HepG2 (cell line): Measurements from ENCODE around the gene ATG16L2. TPM values are rescaled to one million over a fixed set of nuclear protein-coding genes. Genes with fewer than 3 reads are reported as not detected.

Source experiments
- ATAC-seq: fragments of 200-7000 bp; cut with Tn5 transposase; 3 replicates; pipeline ENCODE4 v1.9.1; 2020; ENCODE audit warnings: mild to moderate bottlenecking, moderate library complexity
- BruUV-seq: library from RNA; stranded (reverse); fragments of 400-500 nt; replicated peaks from 2 replicates; lab custom pipeline; 2021; lab: Mats Ljungman, UMichigan
- CTCF ChIA-PET: fragments of 300-600 bp; formaldehyde crosslinking; extraction: SDS; loops from one replicate; lab custom pipeline; 2021; ENCODE audit warnings: low total read pairs, inconsistent platforms, low intra/inter-chr PET ratio; lab: Yijun Ruan, JAX
- POLR2A ChIA-PET: fragments of 350-600 bp; sonication (Branson Sonifier 250); formaldehyde crosslinking; loops from one replicate; lab custom pipeline; 2020; ENCODE audit warnings: antibody characterized with exemption, inconsistent platforms; lab: Yijun Ruan, JAX
- DNase-seq: peaks from one replicate; pipeline ENCODE4 v3.0.0-alpha.2; 2015; ENCODE audit warnings: low spot score
- FAIRE-seq: peaks from 3 replicates; lab custom pipeline; 2011; peaks lifted over from hg19 to GRCh38; lab: Jason Lieb, UNC
- H2AFZ ChIP-seq: one replicate; pipeline ENCODE4 v1.6.1; 2011; ENCODE audit warnings: low read length, inconsistent platforms
- H3K27ac ChIP-seq: fragments of 300-600 bp; 3 replicates; pipeline ENCODE4 v1.8.0; 2011; ENCODE audit warnings: mixed run types, mild to moderate bottlenecking, mixed read lengths, low read length, inconsistent platforms; ENCODE audit not compliant: insufficient read depth; ENCODE audit errors: extremely low read length
- H3K27me3 ChIP-seq, 2 experiments: fragments of 200-600 bp in 1 of 2; 2 replicates in 1 of 2; 3 replicates in 1 of 2; pipeline versions ENCODE4 v1.6.0 to v1.8.0; 2011; ENCODE audit warnings: low read length in 2 of 2, mild to moderate bottlenecking in 2 of 2, moderate library complexity in 2 of 2, inconsistent platforms in 1 of 2; ENCODE audit not compliant: insufficient read depth in 2 of 2, control insufficient read depth in 1 of 2
- H3K36me3 ChIP-seq, 2 experiments: fragments of 200-600 bp in 1 of 2; replicated peaks in 1 of 2; 2 replicates in 1 of 2; 3 replicates in 1 of 2; pipeline versions ENCODE4 v1.5.1 to v1.8.0; 2011; ENCODE audit warnings: low read length in 2 of 2, inconsistent platforms in 1 of 2; ENCODE audit not compliant: insufficient read depth in 2 of 2, control insufficient read depth in 1 of 2
- H3K4me1 ChIP-seq: 2 replicates; pipeline ENCODE4 v1.5.1; 2012; ENCODE audit warnings: low read length, inconsistent platforms; ENCODE audit not compliant: insufficient read depth
- H3K4me2 ChIP-seq: 2 replicates; pipeline ENCODE4 v1.6.0; 2011; ENCODE audit warnings: low read depth, low read length, inconsistent platforms
- H3K4me3 ChIP-seq, 3 experiments: fragments of 200-600 bp in 1 of 3; sonication (generic), shearing (Covaris generic) in 1 of 3; replicated peaks in 1 of 3; 2 replicates each; pipeline ENCODE4 v1.5.1; 2011 to 2016; ENCODE audit warnings: low read length in 3 of 3, inconsistent platforms in 2 of 3, low read depth in 2 of 3, mild to moderate bottlenecking in 2 of 3, control low read depth in 1 of 3, mixed read lengths in 1 of 3; ENCODE audit not compliant: insufficient read depth in 1 of 3
- H3K79me2 ChIP-seq: one replicate; pipeline ENCODE4 v1.6.1; 2011; ENCODE audit warnings: low read length, inconsistent platforms; ENCODE audit not compliant: insufficient read depth
- H3K9ac ChIP-seq: 2 replicates; pipeline ENCODE4 v1.6.0; 2011; ENCODE audit warnings: mild to moderate bottlenecking, low read depth, low read length, inconsistent platforms; ENCODE audit not compliant: insufficient read depth
- H3K9me3 ChIP-seq: 2 replicates; pipeline ENCODE4 v1.5.1; 2012; ENCODE audit warnings: mild to moderate bottlenecking, low read length
- H4K20me1 ChIP-seq: 2 replicates; pipeline ENCODE4 v1.6.0; 2011; ENCODE audit warnings: inconsistent platforms, mild to moderate bottlenecking, low read length, moderate library complexity; ENCODE audit not compliant: insufficient read depth
- AGO2 ChIP-seq: fragments of 200-400 bp; formaldehyde crosslinking; optimal IDR thresholded peaks from 2 replicates; pipeline ENCODE3; 2017; ENCODE audit warnings: mild to moderate bottlenecking, low read depth, low read length, moderate library complexity
- FOXC1 ChIP-seq: sonication (generic); formaldehyde crosslinking; IDR thresholded peaks from 2 replicates; pipeline ENCODE4 v1.8.0; 2022; ENCODE audit warnings: mild to moderate bottlenecking, missing genetic modification reagents, borderline replicate concordance
- IKZF1 ChIP-seq: fragments of 450-650 bp; IDR thresholded peaks from 2 replicates; pipeline ENCODE4 v1.7.1; 2016
- POLR2A ChIP-seq, 2 experiments: IDR thresholded peaks; 2 replicates each; pipeline ENCODE4 v1.6.1; 2011; ENCODE audit warnings: low read depth in 2 of 2, low read length in 2 of 2, mild to moderate bottlenecking in 1 of 2, moderate library complexity in 1 of 2; ENCODE audit not compliant: insufficient read depth in 1 of 2
- POLR2AphosphoS5 ChIP-seq: IDR thresholded peaks from 2 replicates; pipeline ENCODE4 v1.6.1; 2012; ENCODE audit warnings: low read depth, low read length
- POLR2G ChIP-seq: fragments of 200-400 bp; formaldehyde crosslinking; IDR thresholded peaks from 2 replicates; pipeline ENCODE4 v1.6.1; 2018; ENCODE audit warnings: mild to moderate bottlenecking, low read depth, low read length, moderate library complexity
- PPARG ChIP-seq: conservative IDR thresholded peaks from 2 replicates; pipeline ENCODE4 v1.6.1; 2016; ENCODE audit warnings: missing biosample characterization, missing genetic modification reagents
- RBM22 ChIP-seq: fragments of 200-400 bp; formaldehyde crosslinking; optimal IDR thresholded peaks from 2 replicates; pipeline ENCODE3; 2017; ENCODE audit warnings: mild to moderate bottlenecking, low read length, moderate library complexity
- RFXANK ChIP-seq: IDR thresholded peaks from 2 replicates; pipeline ENCODE4 v1.6.1; 2016
- TARDBP ChIP-seq: sonication (generic); formaldehyde crosslinking; IDR thresholded peaks from 2 replicates; pipeline ENCODE4 v1.8.0; 2022; ENCODE audit warnings: mild to moderate bottlenecking, missing genetic modification reagents
- TMF1 ChIP-seq: sonication (generic); formaldehyde crosslinking; IDR thresholded peaks from 2 replicates; pipeline ENCODE4 v1.8.1; 2022; ENCODE audit warnings: low read depth, missing genetic modification reagents
- ZNF235 ChIP-seq: sonication (generic); formaldehyde crosslinking; IDR thresholded peaks from 2 replicates; pipeline ENCODE4 v1.8.1; 2023; ENCODE audit warnings: mild to moderate bottlenecking, missing genetic modification reagents, borderline replicate concordance
- ZNF737 ChIP-seq: sonication (generic); formaldehyde crosslinking; IDR thresholded peaks from 2 replicates; pipeline ENCODE4 v1.5.0; 2020; ENCODE audit warnings: missing genetic modification reagents, mild to moderate bottlenecking, borderline replicate concordance
- WGBS: methylation state at CpG from one replicate; pipeline ENCODE4 v1.1.6; 2017; ENCODE audit warnings: low lambda C conversion rate; 5-methylcytosine and 5-hydroxymethylcytosine counted together
- in situ Hi-C: cut with HindIII; loops from 2 replicates; pipeline ENCODE4 v1.10.0; 2017; ENCODE audit warnings: low pct_unique_long_range_greater_than_20kb; ENCODE audit not compliant: extremely low pct_ligation_motif_present
- intact Hi-C: fragments of 100-400 bp; cut with micrococcal nuclease; formaldehyde crosslinking; loops from one replicate; pipeline ENCODE4 v1.10.0; 2022; ENCODE audit not compliant: unreplicated experiment
- polyA plus RNA-seq, 8 experiments: library from polyadenylated mRNA; depleted of rRNA in 3 of 8; stranded (reverse) in 7 of 8; unstranded in 1 of 8; fragments of >200 nt; fragmentation: Illumina TruSeq in 4 of 8; extraction: Trizol in 4 of 8; gene quantifications; 2 replicates each; pipeline versions ENCODE4 v1.2.1 to v1.2.3, GENCODE V29; 2011 to 2016; ENCODE audit warnings: low read depth in 4 of 8, missing spikeins in 1 of 8, mixed read lengths in 1 of 8; ENCODE audit not compliant: insufficient read depth in 1 of 8
- total RNA-seq, 5 experiments: library from RNA; depleted of rRNA; stranded (reverse); fragments of >200 nt; fragmentation: Illumina TruSeq; extraction: Trizol; gene quantifications; 2 replicates each; pipeline ENCODE4 v1.2.3, GENCODE V29; 2016; ENCODE audit warnings: low read depth in 1 of 5
- TF ChIP-seq, protein P1 (sequence below): IDR thresholded peaks from 2 replicates; pipeline ENCODE4 v1.6.1; 2016
- TF ChIP-seq, protein P2 (sequence below): sonication (generic); formaldehyde crosslinking; IDR thresholded peaks from 2 replicates; pipeline ENCODE4 v1.5.0; 2020; ENCODE audit warnings: missing genetic modification reagents
- TF ChIP-seq, protein P3 (sequence below): sonication (generic); formaldehyde crosslinking; IDR thresholded peaks from 2 replicates; pipeline ENCODE4 v1.5.0; 2020; ENCODE audit warnings: mild to moderate bottlenecking, missing genetic modification reagents

Gene ATG16L2
- total and polyA plus RNA-seq, 2 of the 13 experiments (the other 11 are each of a cell fraction or from before 2014, with no cell fraction given), result 6.2 to 14.8 TPM

DNA sequence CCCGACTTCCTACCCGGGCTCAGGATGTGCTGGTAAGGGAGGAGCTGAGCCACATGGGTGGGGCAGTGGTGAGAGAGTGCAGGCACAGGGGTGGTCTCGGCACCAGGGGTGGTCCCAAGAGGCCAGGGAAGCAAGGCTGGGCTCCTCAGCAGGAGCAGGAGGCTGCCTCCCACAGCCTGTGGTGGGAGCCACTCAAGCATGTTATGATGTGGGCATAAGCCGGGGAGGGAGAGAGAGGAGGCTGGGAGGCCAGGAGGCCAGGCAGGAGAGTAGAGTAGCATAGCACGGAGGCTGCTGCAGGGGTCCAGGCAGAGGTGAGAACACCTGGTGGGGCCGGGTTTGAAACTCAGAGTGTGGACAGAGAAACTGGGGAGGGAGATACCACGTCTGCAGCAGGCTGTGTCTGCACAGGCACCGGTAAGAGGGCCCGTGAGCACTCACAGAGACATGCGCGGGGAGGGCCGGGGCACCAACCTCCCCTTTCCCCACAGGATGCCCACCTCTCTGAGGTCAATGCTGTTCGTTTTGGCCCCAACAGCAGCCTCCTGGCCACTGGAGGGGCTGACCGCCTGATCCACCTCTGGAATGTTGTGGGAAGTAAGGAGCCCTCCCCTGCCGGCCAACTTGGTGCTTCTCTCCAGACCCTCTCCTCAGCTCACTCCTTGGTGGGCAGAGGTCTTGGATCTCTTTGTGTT lies 10.7 kb downstream of the ATG16L2 start:
- Histone ChIP-seq H3K79me2 (no peaks in the 10 kb centered on the region), H3K4me1 (peaks cover 25% of the 10 kb centered on the region), H2AFZ (no peak overlapping the region), H3K4me2 (no peak overlapping the region)
- no TSS peak for BruUV-seq
- TF ChIP-seq RBM22 (peak; percentile 50), POLR2AphosphoS5 (peak; percentile 34; the same call in 1 of the 2 replicates), PPARG (CRISPR knock-in tag) (no peak), AGO2 (peak; percentile 69), TARDBP (CRISPR knock-in tag) (no peak), FOXC1 (CRISPR knock-in tag) (no peak), TMF1 (no peak), ZNF737 (CRISPR knock-in tag) (no peak), IKZF1 (no peak), RFXANK (CRISPR knock-in tag) (no peak), POLR2G (peak; percentile 29; the same call in 1 of the 2 replicates), POLR2A (IDR thresholded peaks at IDR 0.05; ENCODE audit: insufficient read depth in 1 of 2, low read depth in 2 of 2, low read length in 2 of 2) (peak in 1 of 2 experiments; percentile 43; a peak in 1 of 4 replicates), ZNF235 (CRISPR knock-in tag) (no peak)
- TF ChIP-seq, protein P1, sequence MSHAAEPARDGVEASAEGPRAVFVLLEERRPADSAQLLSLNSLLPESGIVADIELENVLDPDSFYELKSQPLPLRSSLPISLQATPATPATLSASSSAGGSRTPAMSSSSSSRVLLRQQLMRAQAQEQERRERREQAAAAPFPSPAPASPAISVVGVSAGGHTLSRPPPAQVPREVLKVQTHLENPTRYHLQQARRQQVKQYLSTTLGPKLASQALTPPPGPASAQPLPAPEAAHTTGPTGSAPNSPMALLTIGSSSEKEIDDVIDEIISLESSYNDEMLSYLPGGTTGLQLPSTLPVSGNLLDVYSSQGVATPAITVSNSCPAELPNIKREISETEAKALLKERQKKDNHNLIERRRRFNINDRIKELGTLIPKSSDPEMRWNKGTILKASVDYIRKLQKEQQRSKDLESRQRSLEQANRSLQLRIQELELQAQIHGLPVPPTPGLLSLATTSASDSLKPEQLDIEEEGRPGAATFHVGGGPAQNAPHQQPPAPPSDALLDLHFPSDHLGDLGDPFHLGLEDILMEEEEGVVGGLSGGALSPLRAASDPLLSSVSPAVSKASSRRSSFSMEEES, result no peak
- TF ChIP-seq, protein P2, sequence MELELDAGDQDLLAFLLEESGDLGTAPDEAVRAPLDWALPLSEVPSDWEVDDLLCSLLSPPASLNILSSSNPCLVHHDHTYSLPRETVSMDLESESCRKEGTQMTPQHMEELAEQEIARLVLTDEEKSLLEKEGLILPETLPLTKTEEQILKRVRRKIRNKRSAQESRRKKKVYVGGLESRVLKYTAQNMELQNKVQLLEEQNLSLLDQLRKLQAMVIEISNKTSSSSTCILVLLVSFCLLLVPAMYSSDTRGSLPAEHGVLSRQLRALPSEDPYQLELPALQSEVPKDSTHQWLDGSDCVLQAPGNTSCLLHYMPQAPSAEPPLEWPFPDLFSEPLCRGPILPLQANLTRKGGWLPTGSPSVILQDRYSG (CRISPR knock-in tag), result no peak
- TF ChIP-seq, protein P3, sequence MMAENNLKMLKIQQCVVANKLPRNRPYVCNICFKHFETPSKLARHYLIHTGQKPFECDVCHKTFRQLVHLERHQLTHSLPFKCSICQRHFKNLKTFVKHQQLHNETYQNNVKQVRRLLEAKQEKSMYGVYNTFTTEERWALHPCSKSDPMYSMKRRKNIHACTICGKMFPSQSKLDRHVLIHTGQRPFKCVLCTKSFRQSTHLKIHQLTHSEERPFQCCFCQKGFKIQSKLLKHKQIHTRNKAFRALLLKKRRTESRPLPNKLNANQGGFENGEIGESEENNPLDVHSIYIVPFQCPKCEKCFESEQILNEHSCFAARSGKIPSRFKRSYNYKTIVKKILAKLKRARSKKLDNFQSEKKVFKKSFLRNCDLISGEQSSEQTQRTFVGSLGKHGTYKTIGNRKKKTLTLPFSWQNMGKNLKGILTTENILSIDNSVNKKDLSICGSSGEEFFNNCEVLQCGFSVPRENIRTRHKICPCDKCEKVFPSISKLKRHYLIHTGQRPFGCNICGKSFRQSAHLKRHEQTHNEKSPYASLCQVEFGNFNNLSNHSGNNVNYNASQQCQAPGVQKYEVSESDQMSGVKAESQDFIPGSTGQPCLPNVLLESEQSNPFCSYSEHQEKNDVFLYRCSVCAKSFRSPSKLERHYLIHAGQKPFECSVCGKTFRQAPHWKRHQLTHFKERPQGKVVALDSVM, result peak; percentile 64; the same call in 1 of the 2 replicates
- TF ChIP-seq, all 625 proteins: peak for 6
- ChIA-PET POLR2A (interaction anchor here (1.5 kb wide), 1 partner anchor 12 kb away, joined by 3 read pairs; no protein-coding TSS in a partner anchor), CTCF (no interaction called here)
- FAIRE-seq, result no peak
- 77% methylated on average over 9 of the region's 15 CpGs for WGBS
- no peaks in the 10 kb centered on the region for H3K27me3 ChIP-seq
- intact Hi-C loops (no loop called here), in situ Hi-C loops (loop anchor here (5.0 kb wide), 1 partner anchor 352 kb away; no protein-coding TSS in a partner anchor)
- no peaks in the 10 kb centered on the region for H4K20me1 ChIP-seq
- no peak for DNase-seq
- H3K9me3 ChIP-seq, result no peaks in the 10 kb centered on the region
- no peaks in the 10 kb centered on the region for H3K36me3 ChIP-seq
- no peak overlapping the region for H3K4me3 ChIP-seq
- no peak for ATAC-seq
- no peak overlapping the region for H3K9ac ChIP-seq
- H3K27ac ChIP-seq, result no peak overlapping the region
